Frontal cortex (tissue), 4 donors: ENCODE measurements around the gene PCDHB14. TPM values are rescaled to one million over a fixed set of nuclear protein-coding genes. Genes with fewer than 3 reads are reported as not detected.

Source experiments
- DNase-seq, 2 donors: peaks; one replicate each; pipeline ENCODE4 v3.0.0; 2012; ENCODE audit warnings: low spot score in 2 of 2
- FAIRE-seq: peaks from 2 replicates; lab custom pipeline; 2012; peaks lifted over from hg19 to GRCh38; lab: Jason Lieb, UNC
- total RNA-seq: library from RNA; depleted of rRNA; stranded (reverse); fragments of >200 nt; gene quantifications from one replicate; pipeline ENCODE4 v1.2.3, GENCODE V29; 2014
- donor health status: control.
- donor health status: control.
- donor health status: control.

The PCDHB14 gene
- total RNA-seq, 1 donor from 2014 or later = 12.6 TPM

DNA sequence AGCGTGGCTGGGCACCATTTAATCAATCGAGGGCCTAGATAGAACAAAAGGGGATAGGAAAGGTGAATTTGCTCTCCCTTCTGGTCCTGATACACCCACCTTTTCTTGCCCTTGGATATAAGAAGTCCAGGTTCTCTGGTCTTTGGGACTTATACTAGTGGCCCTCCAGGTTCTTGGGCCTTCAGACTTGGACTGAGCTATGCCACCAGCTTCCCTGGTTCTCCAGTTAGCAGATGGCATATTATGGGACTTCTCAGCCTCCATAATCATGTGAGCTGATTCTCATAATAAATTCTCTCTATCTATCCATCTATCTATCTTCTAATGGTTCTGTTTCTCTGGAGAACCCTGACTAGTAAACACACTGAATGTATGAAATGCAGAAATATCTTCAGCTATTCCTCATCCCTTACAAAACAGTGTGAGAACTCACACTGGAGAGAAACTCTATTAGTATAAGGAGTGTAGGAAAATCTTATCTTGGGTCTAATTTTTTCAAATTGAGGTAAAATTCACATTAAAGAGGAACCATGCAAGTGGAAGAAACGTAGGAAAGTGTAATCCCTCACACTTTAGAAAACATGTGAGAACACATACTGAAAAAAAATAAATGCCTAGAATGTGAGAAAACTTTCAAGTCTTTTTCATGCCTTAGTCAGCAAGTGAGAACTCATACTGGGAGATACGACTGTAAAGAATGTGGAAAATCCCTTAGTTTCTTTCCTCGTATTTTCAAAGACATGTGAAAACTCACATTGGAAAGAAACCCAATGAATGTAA is 37.5 kb downstream of the PCDHB14 start:
- FAIRE-seq = no peak

GRCh38 chr5:141261238-141261546 is 38.0 kb downstream of the PCDHB14 start:
- DNase-seq = no peak
- no peak for FAIRE-seq

More for the DNA sequence above, 37.5 kb downstream of the PCDHB14 start:
- DNase-seq = no peak

DNA sequence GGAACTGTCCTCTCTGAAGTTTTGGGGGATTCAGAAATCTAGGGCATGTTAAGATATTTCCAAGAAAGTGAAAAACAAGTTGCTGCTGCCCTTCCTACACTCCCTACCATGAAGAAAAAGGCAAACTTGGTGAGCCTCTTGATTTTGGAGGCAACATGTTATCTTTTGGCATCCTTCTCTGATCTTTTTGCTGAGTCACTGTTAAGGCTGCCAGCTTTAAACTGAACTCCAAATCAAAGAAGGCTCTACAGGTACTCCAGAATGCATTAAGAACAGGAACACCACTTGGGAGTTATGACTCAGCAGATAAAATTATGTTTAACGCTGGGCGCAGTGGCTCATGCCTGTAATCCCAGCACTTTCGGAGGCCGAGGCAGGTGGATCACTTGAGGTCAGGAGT is 46.1 kb downstream of the PCDHB14 start:
- DNase-seq (no peak), FAIRE-seq (no peak)

GRCh38 chr5:141272906-141273305 is 49.8 kb downstream of the PCDHB14 start:
- no peak for FAIRE-seq

More at GRCh38 chr5:141272906-141273305, 49.8 kb downstream of the PCDHB14 start:
- DNase-seq = no peak

Other genes starting within 250 kb of the PCDHB14 start
- 0.82 TPM for gene PCDHB1, start 172.0 kb upstream of the PCDHB14 start, total RNA-seq
- 13.0 TPM for gene PCDHB2, start 128.7 kb upstream of the PCDHB14 start, total RNA-seq
- 11.0 TPM for gene PCDHB3, start 122.9 kb upstream of the PCDHB14 start, total RNA-seq
- gene PCDHB4, start 101.5 kb upstream of the PCDHB14 start, total RNA-seq = 4.5 TPM
- 7.3 TPM for gene PCDHB5, start 88.1 kb upstream of the PCDHB14 start, total RNA-seq
- 3.3 TPM for gene PCDHB6, start 73.3 kb upstream of the PCDHB14 start, total RNA-seq
- 9.8 TPM for gene PCDHB7, start 50.7 kb upstream of the PCDHB14 start, total RNA-seq
- 7.7 TPM for gene PCDHB8, start 45.6 kb upstream of the PCDHB14 start, total RNA-seq
- gene PCDHB16, start 41.0 kb upstream of the PCDHB14 start, total RNA-seq = 5.3 TPM
- 4.9 TPM for gene PCDHB9, start 36.2 kb upstream of the PCDHB14 start, total RNA-seq
- gene PCDHB10, start 31.0 kb upstream of the PCDHB14 start, total RNA-seq = 13.9 TPM
- gene PCDHB11, start 23.7 kb upstream of the PCDHB14 start, total RNA-seq = 13.0 TPM
- gene PCDHB12, start 14.6 kb upstream of the PCDHB14 start, total RNA-seq = 12.6 TPM
- gene PCDHB13, start 9.4 kb upstream of the PCDHB14 start, total RNA-seq = 6.1 TPM
- 18.3 TPM for gene PCDHB15, start 22.1 kb downstream of the PCDHB14 start, total RNA-seq
- gene SLC25A2, start 80.7 kb downstream of the PCDHB14 start, total RNA-seq = not detected
- 119 TPM for gene TAF7, start 97.4 kb downstream of the PCDHB14 start, total RNA-seq
- gene PCDHGA1, start 107.2 kb downstream of the PCDHB14 start, total RNA-seq = 3.3 TPM
- 4.5 TPM for gene PCDHGA2, start 115.4 kb downstream of the PCDHB14 start, total RNA-seq
- 4.1 TPM for gene PCDHGA3, start 120.5 kb downstream of the PCDHB14 start, total RNA-seq
- 6.1 TPM for gene PCDHGB1, start 126.8 kb downstream of the PCDHB14 start, total RNA-seq
- gene PCDHGA4, start 131.7 kb downstream of the PCDHB14 start, total RNA-seq = 5.7 TPM
- 6.1 TPM for gene PCDHGB2, start 136.7 kb downstream of the PCDHB14 start, total RNA-seq
- gene PCDHGA5, start 140.8 kb downstream of the PCDHB14 start, total RNA-seq = 5.7 TPM
- 8.2 TPM for gene PCDHGB3, start 146.9 kb downstream of the PCDHB14 start, total RNA-seq
- 9.0 TPM for gene PCDHGA6, start 150.5 kb downstream of the PCDHB14 start, total RNA-seq
- gene PCDHGA7, start 159.4 kb downstream of the PCDHB14 start, total RNA-seq = 4.9 TPM
- gene PCDHGB4, start 164.4 kb downstream of the PCDHB14 start, total RNA-seq = 8.6 TPM
- 5.7 TPM for gene PCDHGA8, start 169.3 kb downstream of the PCDHB14 start, total RNA-seq
- 13.0 TPM for gene PCDHGB5, start 174.6 kb downstream of the PCDHB14 start, total RNA-seq
- 6.9 TPM for gene PCDHGA9, start 179.4 kb downstream of the PCDHB14 start, total RNA-seq
- gene PCDHGB6, start 184.7 kb downstream of the PCDHB14 start, total RNA-seq = 9.8 TPM
- 9.8 TPM for gene PCDHGA10, start 189.6 kb downstream of the PCDHB14 start, total RNA-seq
- gene PCDHGB7, start 194.3 kb downstream of the PCDHB14 start, total RNA-seq = 10.6 TPM
- gene PCDHGA11, start 197.7 kb downstream of the PCDHB14 start, total RNA-seq = 10.6 TPM
- gene PCDHGA12, start 207.2 kb downstream of the PCDHB14 start, total RNA-seq = 3.7 TPM